Prostate gland (tissue), 2 donors: ENCODE results near the gene SLC27A1.

ENCODE experiments used
- CTCF ChIP-seq, 4 experiments: fragments of 200-600 bp in 2 of 4; fragments of 450-650 bp in 2 of 4; sonication (generic) in 2 of 4; IDR thresholded peaks; 1 replicate in 3 of 4; 2 replicates in 1 of 4; pipeline ENCODE4 v1.5.1; 2016 to 2019; ENCODE audit warnings: antibody characterized with exemption in 4 of 4, mild to moderate bottlenecking in 2 of 4, moderate library complexity in 2 of 4
- POLR2A ChIP-seq: fragments of 450-650 bp; IDR thresholded peaks from one replicate; pipeline ENCODE4 v1.6.1; 2016; ENCODE audit warnings: antibody characterized with exemption, mild to moderate bottlenecking

DNA sequence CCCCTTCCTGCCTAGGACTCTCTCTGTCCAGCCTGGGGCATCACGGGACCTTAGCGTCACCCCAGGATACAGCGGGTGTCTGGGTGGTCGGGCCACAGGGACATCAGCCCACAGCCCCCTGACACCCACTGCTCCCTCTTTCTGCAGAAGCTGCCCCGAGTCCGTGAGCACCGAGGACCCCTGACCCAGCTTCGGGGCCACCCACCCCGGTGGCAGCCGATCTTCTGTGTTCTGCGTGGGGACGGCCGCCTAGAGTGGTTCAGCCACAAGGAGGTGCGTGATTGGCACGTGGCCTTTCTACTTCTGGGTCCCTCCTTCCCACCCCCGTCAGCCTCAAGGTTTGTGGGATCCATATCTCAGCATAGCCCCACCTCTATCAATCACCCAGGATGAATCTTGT lies 61.8 kb downstream of the SLC27A1 start:
- no peak for TF ChIP-seq CTCF (IDR thresholded peaks at IDR 0.05)
- no peak for TF ChIP-seq POLR2A
